A549 (cell line): Measurements from ENCODE around the gene ZNF423. TPM values are rescaled to one million over a fixed set of nuclear protein-coding genes. Genes with fewer than 3 reads are reported as not detected.

Experiments
- ATAC-seq, 2 experiments: fragments of 200-7000 bp in 1 of 2; fragments of >200 bp in 1 of 2; cut with Nextera tagmentation in 1 of 2; cut with Tn5 transposase in 1 of 2; 3 replicates each; pipeline versions ENCODE4 v1.8.0 to v1.9.1; 2018 to 2020; ENCODE audit warnings: mild to moderate bottlenecking in 1 of 2, moderate library complexity in 1 of 2
- CTCF ChIA-PET: fragments of 300-600 bp; sonication (Branson Sonifier 250); formaldehyde crosslinking; extraction: SDS; loops from one replicate; lab custom pipeline; 2021; ENCODE audit warnings: antibody characterized with exemption, inconsistent platforms; lab: Yijun Ruan, JAX
- POLR2A ChIA-PET: fragments of 350-600 bp; formaldehyde crosslinking; extraction: SDS; loops from one replicate; lab custom pipeline; 2021; ENCODE audit warnings: antibody characterized with exemption, inconsistent platforms; lab: Yijun Ruan, JAX
- DNase-seq, 2 experiments: peaks; one replicate each; pipeline versions ENCODE4 v3.0.0 to v3.0.0-alpha.2; 2011 to 2016; ENCODE audit warnings: low read depth in 1 of 2, low spot score in 1 of 2
- FAIRE-seq: peaks from 2 replicates; lab custom pipeline; 2011; peaks lifted over from hg19 to GRCh38; lab: Jason Lieb, UNC
- H3K27ac ChIP-seq, 2 experiments: fragments of >200 bp; sonication (Bioruptor Twin); formaldehyde crosslinking; 3 replicates each; pipeline ENCODE4 v1.5.1; 2016 to 2017
- H3K4me1 ChIP-seq: fragments of >200 bp; sonication (Bioruptor Twin); formaldehyde crosslinking; 3 replicates; pipeline ENCODE4 v1.6.1; 2016
- H3K4me2 ChIP-seq: fragments of >200 bp; sonication (Bioruptor Twin); formaldehyde crosslinking; 3 replicates; pipeline ENCODE4 v1.6.1; 2016
- H3K4me3 ChIP-seq: fragments of >200 bp; sonication (Bioruptor Twin); formaldehyde crosslinking; 3 replicates; pipeline ENCODE4 v1.5.1; 2016
- H3K9me3 ChIP-seq: fragments of >200 bp; sonication (Bioruptor Twin); formaldehyde crosslinking; 3 replicates; pipeline ENCODE4 v1.6.1; 2016
- BHLHE40 ChIP-seq: IDR thresholded peaks from 2 replicates; pipeline ENCODE4 v1.6.1; 2012; ENCODE audit warnings: low read depth, low read length, inconsistent platforms
- CBX8 ChIP-seq: fragments of 200-600 bp; sonication (generic); IDR thresholded peaks from 2 replicates; pipeline ENCODE4 v1.6.1; 2016
- CEBPB ChIP-seq, 2 experiments: fragments of >200 bp in 1 of 2; sonication (Bioruptor Twin) in 1 of 2; formaldehyde crosslinking in 1 of 2; IDR thresholded peaks; 2 replicates each; pipeline ENCODE4 v1.6.1; 2012 to 2016
- CHD4 ChIP-seq: fragments of 200-600 bp; sonication (generic); IDR thresholded peaks from 2 replicates; pipeline ENCODE4 v1.6.1; 2016; ENCODE audit warnings: antibody characterized with exemption, mild to moderate bottlenecking, borderline replicate concordance
- EHMT2 ChIP-seq: fragments of 200-600 bp; sonication (generic); IDR thresholded peaks from 2 replicates; pipeline ENCODE4 v1.6.1; 2016; ENCODE audit warnings: antibody characterized with exemption, low read depth, mild to moderate bottlenecking, moderate library complexity
- EP300 ChIP-seq, 2 experiments: fragments of >200 bp; sonication (Bioruptor Twin); formaldehyde crosslinking; IDR thresholded peaks; 2 replicates in 1 of 2; 3 replicates in 1 of 2; pipeline ENCODE4 v1.6.1; 2016 to 2017
- FOSL2 ChIP-seq, 2 experiments: fragments of 450-650 bp in 1 of 2; fragments of >200 bp in 1 of 2; sonication (Bioruptor Twin) in 1 of 2; formaldehyde crosslinking; IDR thresholded peaks; 2 replicates each; pipeline versions ENCODE4 v1.5.0 to v1.6.1; 2016 to 2020; ENCODE audit warnings: mild to moderate bottlenecking in 1 of 2, moderate library complexity in 1 of 2
- HDAC2 ChIP-seq: fragments of 200-600 bp; sonication (generic); IDR thresholded peaks from 2 replicates; pipeline ENCODE4 v1.6.1; 2016
- HEYL ChIP-seq: fragments of 250-450 bp; sonication (Bioruptor Pico); IDR thresholded peaks from 2 replicates; pipeline ENCODE4 v1.8.0; 2021; ENCODE audit warnings: mild to moderate bottlenecking, moderate library complexity
- HOXA7 ChIP-seq: fragments of 250-450 bp; sonication (Bioruptor Pico); IDR thresholded peaks from 2 replicates; pipeline ENCODE4 v1.5.0; 2020; ENCODE audit warnings: mild to moderate bottlenecking, moderate library complexity
- HOXB13 ChIP-seq: fragments of 250-450 bp; sonication (Bioruptor Pico); IDR thresholded peaks from 2 replicates; pipeline ENCODE4 v1.5.0; 2020; ENCODE audit warnings: low read depth, mild to moderate bottlenecking, moderate library complexity
- HOXB5 ChIP-seq: fragments of 250-450 bp; sonication (Bioruptor Pico); IDR thresholded peaks from 2 replicates; pipeline ENCODE4 v1.5.0; 2020; ENCODE audit warnings: mild to moderate bottlenecking, moderate library complexity
- KDM5A ChIP-seq: fragments of 200-600 bp; sonication (generic); IDR thresholded peaks from 2 replicates; pipeline ENCODE4 v1.6.1; 2016; ENCODE audit warnings: antibody characterized with exemption, mild to moderate bottlenecking
- NFE2L2 ChIP-seq: fragments of 150-350 bp; conservative IDR thresholded peaks from 2 replicates; pipeline ENCODE4 v1.6.1; 2014; ENCODE audit warnings: low read length
- NR3C1 ChIP-seq: fragments of >200 bp; sonication (Bioruptor Twin); formaldehyde crosslinking; IDR thresholded peaks from 3 replicates; pipeline ENCODE4 v1.6.1; 2017
- POLR2AphosphoS2 ChIP-seq: conservative IDR thresholded peaks from 2 replicates; pipeline ENCODE4 v1.6.1; 2012; ENCODE audit warnings: low read length, improper control_type of control experiment, inconsistent platforms
- RFX5 ChIP-seq: fragments of 450-650 bp; IDR thresholded peaks from 2 replicates; pipeline ENCODE4 v1.7.1; 2014; ENCODE audit warnings: antibody characterized with exemption, mild to moderate bottlenecking, moderate library complexity
- RNF2 ChIP-seq: fragments of 200-600 bp; sonication (generic); IDR thresholded peaks from 2 replicates; pipeline ENCODE4 v1.6.1; 2016; ENCODE audit warnings: low read depth, mild to moderate bottlenecking, antibody characterized with exemption, moderate library complexity, borderline replicate concordance
- SMC3 ChIP-seq: fragments of >200 bp; sonication (Bioruptor Twin); formaldehyde crosslinking; IDR thresholded peaks from 3 replicates; pipeline ENCODE4 v1.6.1; 2018; ENCODE audit warnings: inconsistent platforms
- SREBF2 ChIP-seq: fragments of 450-650 bp; IDR thresholded peaks from 2 replicates; pipeline ENCODE4 v1.6.1; 2014; ENCODE audit warnings: mild to moderate bottlenecking, moderate library complexity
- TFCP2L1 ChIP-seq: fragments of 250-450 bp; sonication (Bioruptor Pico); IDR thresholded peaks from 2 replicates; pipeline ENCODE4 v1.5.0; 2021; ENCODE audit warnings: mild to moderate bottlenecking
- ZC3H11A ChIP-seq: fragments of 450-650 bp; IDR thresholded peaks from 2 replicates; pipeline ENCODE4 v1.6.1; 2014; ENCODE audit warnings: antibody characterized with exemption, mild to moderate bottlenecking
- ZFP36 ChIP-seq: fragments of 450-650 bp; IDR thresholded peaks from 2 replicates; pipeline ENCODE4 v1.6.1; 2014; ENCODE audit warnings: borderline replicate concordance; ENCODE audit not compliant: partially characterized antibody
- ZNF302 ChIP-seq: fragments of 250-450 bp; sonication (Bioruptor Pico); IDR thresholded peaks from 2 replicates; pipeline ENCODE4 v1.9.0; 2021; ENCODE audit warnings: inconsistent platforms, mild to moderate bottlenecking, moderate library complexity
- ZSCAN20 ChIP-seq: fragments of 250-450 bp; sonication (Bioruptor Pico); IDR thresholded peaks from 2 replicates; pipeline ENCODE4 v1.8.0; 2022; ENCODE audit warnings: mild to moderate bottlenecking, moderate library complexity
- WGBS: methylation state at CpG from one replicate; pipeline ENCODE4 v1.1.6; 2017; ENCODE audit errors: missing lambda C conversion rate; 5-methylcytosine and 5-hydroxymethylcytosine counted together
- polyA plus RNA-seq, 4 experiments: library from polyadenylated mRNA; depleted of rRNA in 3 of 4; stranded (reverse); fragments of >200 nt; fragmentation: RNase III in 1 of 4; extraction: RNeasy Plus Mini Kit Qiagen cat#74134 plus additional on column Dnase treatment in 1 of 4; gene quantifications; 2 replicates in 3 of 4; 3 replicates in 1 of 4; pipeline ENCODE4 v1.2.3, GENCODE V29; 2011 to 2017
- TF ChIP-seq, protein P1 (sequence below): fragments of 250-450 bp; sonication (Bioruptor Pico); IDR thresholded peaks from 2 replicates; pipeline ENCODE4 v1.5.0; 2021; ENCODE audit warnings: mild to moderate bottlenecking, moderate library complexity, borderline replicate concordance
- TF ChIP-seq, protein P2 (sequence below): fragments of >200 bp; sonication (Bioruptor Twin); formaldehyde crosslinking; IDR thresholded peaks from 3 replicates; pipeline ENCODE4 v1.6.1; 2016

The ZNF423 gene
- polyA plus RNA-seq, 2 of the 4 experiments (the other 2 are of a cell fraction), result 0.04 to 0.10 TPM

DNA sequence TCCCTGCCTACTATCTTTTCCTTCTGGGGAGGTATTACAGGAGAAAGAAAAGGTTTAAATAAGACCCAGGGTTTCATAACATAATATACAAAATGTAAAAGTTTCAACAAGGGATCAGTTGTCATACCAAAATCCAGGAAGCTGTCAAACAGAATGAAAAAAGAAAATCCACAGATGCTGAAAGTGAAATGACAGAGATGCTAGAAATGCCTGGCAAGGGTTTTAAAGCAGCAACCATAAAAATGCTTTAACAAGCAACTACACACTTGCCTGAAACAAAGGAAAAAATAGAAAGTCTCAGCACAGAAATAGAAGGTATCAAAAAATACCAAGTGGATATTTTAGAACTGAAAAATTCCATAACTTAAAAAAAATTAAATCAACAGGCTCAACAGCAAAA is 377.3 kb downstream of the ZNF423 start:
- FAIRE-seq (no peak), ATAC-seq (no peak), DNase-seq (no peak)
- Histone ChIP-seq H3K4me2 (no peak overlapping the region), H3K4me1 (no peaks in the 10 kb centered on the region), H3K27ac (no peak overlapping the region), H3K4me3 (no peak overlapping the region), H3K9me3 (no peaks in the 10 kb centered on the region)
- CTCF ChIA-PET, result interaction anchor here (1.2 kb wide), 1 partner anchor 14 kb away, joined by 3 read pairs; no protein-coding TSS in a partner anchor
- TF ChIP-seq, protein P1, sequence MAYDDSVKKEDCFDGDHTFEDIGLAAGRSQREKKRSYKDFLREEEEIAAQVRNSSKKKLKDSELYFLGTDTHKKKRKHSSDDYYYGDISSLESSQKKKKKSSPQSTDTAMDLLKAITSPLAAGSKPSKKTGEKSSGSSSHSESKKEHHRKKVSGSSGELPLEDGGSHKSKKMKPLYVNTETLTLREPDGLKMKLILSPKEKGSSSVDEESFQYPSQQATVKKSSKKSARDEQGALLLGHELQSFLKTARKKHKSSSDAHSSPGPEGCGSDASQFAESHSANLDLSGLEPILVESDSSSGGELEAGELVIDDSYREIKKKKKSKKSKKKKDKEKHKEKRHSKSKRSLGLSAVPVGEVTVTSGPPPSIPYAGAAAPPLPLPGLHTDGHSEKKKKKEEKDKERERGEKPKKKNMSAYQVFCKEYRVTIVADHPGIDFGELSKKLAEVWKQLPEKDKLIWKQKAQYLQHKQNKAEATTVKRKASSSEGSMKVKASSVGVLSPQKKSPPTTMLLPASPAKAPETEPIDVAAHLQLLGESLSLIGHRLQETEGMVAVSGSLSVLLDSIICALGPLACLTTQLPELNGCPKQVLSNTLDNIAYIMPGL, result no peak
- no peak for TF ChIP-seq ZSCAN20 (CRISPR knock-in tag)
- TF ChIP-seq POLR2AphosphoS2, result no peak
- no peak for TF ChIP-seq ZC3H11A
- no peak for TF ChIP-seq SREBF2
- no peak for TF ChIP-seq SMC3
- no peak for TF ChIP-seq NFE2L2
- POLR2A ChIA-PET, result no interaction called here

DNA sequence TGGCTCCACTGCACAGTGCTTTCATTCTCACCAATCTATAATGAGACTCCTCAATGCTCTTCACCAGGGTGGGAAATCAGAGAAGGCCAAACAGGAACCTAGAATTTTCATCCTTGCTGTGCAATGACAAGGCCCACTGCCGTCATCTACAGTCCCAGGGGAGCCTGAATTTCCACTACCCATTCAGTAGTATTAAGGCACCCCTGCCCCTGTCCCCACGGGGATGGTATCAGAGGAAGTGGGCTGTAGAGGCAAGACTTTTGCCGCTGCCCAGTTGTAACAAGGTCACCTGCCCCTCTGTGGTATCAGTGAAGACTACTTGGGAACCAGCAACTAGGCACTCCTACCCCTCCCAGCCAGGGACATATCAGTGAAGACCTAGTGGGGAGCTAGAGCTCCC is 377.8 kb downstream of the ZNF423 start:
- FAIRE-seq, result no peak
- Histone ChIP-seq H3K27ac (no peak overlapping the region), H3K4me3 (no peak overlapping the region), H3K4me2 (no peak overlapping the region), H3K9me3 (no peaks in the 10 kb centered on the region), H3K4me1 (no peaks in the 10 kb centered on the region)
- no peak; a peak in 1 of 6 replicates for ATAC-seq
- POLR2A ChIA-PET, result no interaction called here
- WGBS, result 13% methylated on average over 3 of the region's 3 CpGs
- CTCF ChIA-PET, result interaction anchor here (1.2 kb wide), 1 partner anchor 15 kb away, joined by 3 read pairs; no protein-coding TSS in a partner anchor
- DNase-seq, result no peak
- no peak for TF ChIP-seq POLR2AphosphoS2
- no peak for TF ChIP-seq RFX5
- no peak for TF ChIP-seq HEYL (CRISPR knock-in tag)
- no peak for TF ChIP-seq HOXB13 (CRISPR knock-in tag)
- no peak for TF ChIP-seq HOXB5 (CRISPR knock-in tag)
- TF ChIP-seq KDM5A, result no peak
- TF ChIP-seq RNF2, result no peak
- no peak for TF ChIP-seq FOSL2 (IDR thresholded peaks at IDR 0.05)
- TF ChIP-seq FOSL2 (CRISPR knock-in tag; IDR thresholded peaks at IDR 0.05), result no peak

DNA sequence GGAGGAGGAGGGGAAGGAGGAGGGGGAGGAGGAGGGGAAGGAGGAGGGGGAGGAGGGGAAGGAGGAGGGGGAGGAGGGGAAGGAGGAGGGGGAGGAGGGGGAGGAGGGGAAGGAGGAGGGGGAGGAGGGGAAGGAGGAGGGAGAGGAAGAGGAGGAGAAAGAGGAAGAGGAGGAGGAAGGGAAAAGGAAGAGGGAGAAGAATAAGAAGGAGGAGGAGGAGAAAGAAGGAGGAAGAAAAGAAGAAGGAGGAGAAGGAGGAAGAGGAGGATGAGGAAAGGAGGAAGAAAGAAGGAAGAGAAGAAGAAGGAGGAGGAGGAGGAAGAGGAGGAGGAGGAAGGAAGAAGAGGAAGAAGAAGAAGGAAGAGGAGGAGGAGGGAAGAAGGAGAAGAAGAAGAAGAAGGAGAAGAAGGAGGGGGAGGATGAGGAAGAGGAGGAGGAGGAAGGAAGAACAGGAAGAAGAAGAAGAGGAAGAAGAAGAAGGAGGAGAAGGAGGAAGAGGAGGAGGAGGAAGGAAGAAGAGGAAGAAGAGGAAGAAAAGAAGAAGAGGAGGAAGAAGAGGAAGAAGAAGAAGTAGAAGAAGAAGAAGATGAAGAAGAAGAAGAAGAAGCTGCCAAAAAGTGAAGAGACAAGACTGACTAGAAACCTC is 378.5 kb downstream of the ZNF423 start:
- CTCF ChIA-PET, result no interaction called here
- H3K4me1 ChIP-seq, result no peaks in the 10 kb centered on the region
- DNase-seq (no peak), ATAC-seq (no peak), FAIRE-seq (no peak)
- H3K9me3 ChIP-seq, result no peaks in the 10 kb centered on the region
- H3K27ac ChIP-seq, result no peak overlapping the region
- no peak overlapping the region for H3K4me2 ChIP-seq
- TF ChIP-seq TFCP2L1 (CRISPR knock-in tag) (no peak), HDAC2 (no peak), HOXA7 (no peak), EP300 (IDR thresholded peaks at IDR 0.05) (no peak), CBX8 (no peak), CHD4 (no peak), ZNF302 (no peak), EHMT2 (no peak), NR3C1 (no peak), HOXB5 (CRISPR knock-in tag) (no peak), CEBPB (IDR thresholded peaks at IDR 0.05) (no peak), ZFP36 (no peak), BHLHE40 (no peak)
- TF ChIP-seq, protein P2, sequence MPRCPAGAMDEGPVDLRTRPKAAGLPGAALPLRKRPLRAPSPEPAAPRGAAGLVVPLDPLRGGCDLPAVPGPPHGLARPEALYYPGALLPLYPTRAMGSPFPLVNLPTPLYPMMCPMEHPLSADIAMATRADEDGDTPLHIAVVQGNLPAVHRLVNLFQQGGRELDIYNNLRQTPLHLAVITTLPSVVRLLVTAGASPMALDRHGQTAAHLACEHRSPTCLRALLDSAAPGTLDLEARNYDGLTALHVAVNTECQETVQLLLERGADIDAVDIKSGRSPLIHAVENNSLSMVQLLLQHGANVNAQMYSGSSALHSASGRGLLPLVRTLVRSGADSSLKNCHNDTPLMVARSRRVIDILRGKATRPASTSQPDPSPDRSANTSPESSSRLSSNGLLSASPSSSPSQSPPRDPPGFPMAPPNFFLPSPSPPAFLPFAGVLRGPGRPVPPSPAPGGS, result no peak
- TF ChIP-seq, protein P1, result no peak
- H3K4me3 ChIP-seq, result no peak overlapping the region
- POLR2A ChIA-PET, result no interaction called here
